Osteoblast (primary cell): Measurements from ENCODE around the gene C3orf18. TPM values are rescaled to one million over a fixed set of nuclear protein-coding genes. Genes with fewer than 3 reads are reported as not detected.

Source experiments
- DNase-seq: peaks from one replicate; pipeline ENCODE4 v3.0.0; 2011; ENCODE audit warnings: low spot score, mixed read lengths; ENCODE audit not compliant: insufficient read length; ENCODE audit errors: missing footprints
- H2AFZ ChIP-seq: 2 replicates; pipeline ENCODE4 v1.6.0; 2011; ENCODE audit warnings: mild to moderate bottlenecking, low read length
- H3K27ac ChIP-seq: 2 replicates; pipeline ENCODE4 v1.5.1; 2011; ENCODE audit warnings: mild to moderate bottlenecking, low read depth, low read length, moderate library complexity
- H3K27me3 ChIP-seq: 2 replicates; pipeline ENCODE4 v1.6.0; 2012; ENCODE audit warnings: mild to moderate bottlenecking, control low read depth, inconsistent platforms, low read length, moderate library complexity; ENCODE audit not compliant: insufficient read depth
- H3K36me3 ChIP-seq: 2 replicates; pipeline ENCODE4 v1.5.1; 2011; ENCODE audit warnings: mild to moderate bottlenecking, low read length, control low read depth, moderate library complexity; ENCODE audit not compliant: insufficient read depth
- H3K4me1 ChIP-seq: 2 replicates; pipeline ENCODE4 v1.5.1; 2011; ENCODE audit warnings: mild to moderate bottlenecking, low read length, control low read depth, moderate library complexity; ENCODE audit not compliant: insufficient read depth
- H3K4me2 ChIP-seq: 2 replicates; pipeline ENCODE4 v1.6.0; 2011; ENCODE audit warnings: mild to moderate bottlenecking, low read length; ENCODE audit not compliant: insufficient read depth
- H3K4me3 ChIP-seq: fragments of 200-600 bp; sonication (generic); 3 replicates; pipeline ENCODE4 v1.5.1; 2012; ENCODE audit warnings: mild to moderate bottlenecking, low read length, inconsistent platforms; ENCODE audit not compliant: insufficient read depth
- H3K79me2 ChIP-seq: 2 replicates; pipeline ENCODE4 v1.6.0; 2012; ENCODE audit warnings: mild to moderate bottlenecking, low read length, control low read depth, inconsistent platforms; ENCODE audit not compliant: insufficient read depth
- H3K9me3 ChIP-seq: 2 replicates; pipeline ENCODE4 v1.5.1; 2011; ENCODE audit warnings: low read depth, low read length, control low read depth
- H4K20me1 ChIP-seq: 2 replicates; pipeline ENCODE4 v1.6.0; 2012; ENCODE audit warnings: mild to moderate bottlenecking, low read length, control low read depth; ENCODE audit not compliant: insufficient read depth
- CTCF ChIP-seq: IDR thresholded peaks from 2 replicates; pipeline ENCODE4 v1.5.1; 2011; ENCODE audit warnings: mild to moderate bottlenecking, low read depth, low read length, moderate library complexity; ENCODE audit errors: extremely low read depth
- total RNA-seq: library from RNA; depleted of rRNA; stranded (reverse); fragments of >200 nt; gene quantifications from 2 replicates; pipeline ENCODE4 v1.2.3, GENCODE V29; 2012

The C3orf18 gene
- total RNA-seq, 1 donor: 18.8 TPM

DNA sequence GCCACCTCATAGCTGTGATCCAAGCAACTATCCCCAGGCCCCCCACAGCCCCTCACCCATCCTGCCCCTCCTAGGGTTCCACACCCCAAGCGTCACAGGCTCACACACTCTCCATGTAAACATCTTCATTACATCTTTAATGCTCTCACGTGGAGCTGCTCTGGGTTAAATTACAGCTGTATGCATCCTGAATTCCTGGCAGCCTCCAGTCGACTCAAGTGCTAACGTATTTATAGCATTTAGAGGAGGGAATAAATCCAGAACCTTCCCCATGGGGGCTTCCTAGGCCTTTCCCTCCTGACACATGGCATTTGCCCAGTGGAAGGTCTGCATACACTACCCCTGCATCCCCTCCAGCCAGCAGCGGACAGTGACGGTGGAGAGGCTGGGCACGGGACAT, 9.6 kb downstream of the C3orf18 start:
- no peak overlapping the region for H3K4me3 ChIP-seq
- no peak for DNase-seq
- H3K4me1 ChIP-seq: peaks cover 12% of the 10 kb centered on the region

DNA sequence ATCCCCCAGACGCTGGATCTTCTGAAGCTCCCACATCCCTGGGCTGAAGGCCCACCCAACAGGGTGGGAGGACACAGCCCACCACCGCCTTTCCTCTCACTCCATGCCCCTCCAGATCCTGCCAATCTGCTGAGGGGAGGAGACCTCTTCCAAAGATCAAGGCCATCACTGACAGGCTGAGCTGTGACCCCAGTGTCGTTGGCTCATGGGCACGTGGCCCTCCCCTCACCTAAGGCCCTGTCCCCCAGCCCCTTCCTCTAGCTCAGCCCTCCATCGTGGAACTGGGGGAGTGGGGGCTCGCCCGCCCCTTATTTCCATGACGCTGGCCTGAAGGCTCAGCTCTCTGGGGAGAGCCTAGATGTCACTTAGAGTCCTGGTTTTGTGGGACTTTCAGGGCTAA, 10.4 kb downstream of the C3orf18 start:
- no peak for DNase-seq
- no peak for TF ChIP-seq CTCF

More for the DNA sequence above, 9.6 kb downstream of the C3orf18 start:
- H4K20me1 ChIP-seq: no peaks in the 10 kb centered on the region
- H3K27ac ChIP-seq: no peak overlapping the region
- no peaks in the 10 kb centered on the region for H3K79me2 ChIP-seq
- TF ChIP-seq CTCF: no peak
- H3K9me3 ChIP-seq: no peaks in the 10 kb centered on the region
- H3K36me3 ChIP-seq: peaks cover 4% of the 10 kb centered on the region
- no peak overlapping the region for H2AFZ ChIP-seq
- H3K4me2 ChIP-seq: no peak overlapping the region
- H3K27me3 ChIP-seq: no peaks in the 10 kb centered on the region

DNA sequence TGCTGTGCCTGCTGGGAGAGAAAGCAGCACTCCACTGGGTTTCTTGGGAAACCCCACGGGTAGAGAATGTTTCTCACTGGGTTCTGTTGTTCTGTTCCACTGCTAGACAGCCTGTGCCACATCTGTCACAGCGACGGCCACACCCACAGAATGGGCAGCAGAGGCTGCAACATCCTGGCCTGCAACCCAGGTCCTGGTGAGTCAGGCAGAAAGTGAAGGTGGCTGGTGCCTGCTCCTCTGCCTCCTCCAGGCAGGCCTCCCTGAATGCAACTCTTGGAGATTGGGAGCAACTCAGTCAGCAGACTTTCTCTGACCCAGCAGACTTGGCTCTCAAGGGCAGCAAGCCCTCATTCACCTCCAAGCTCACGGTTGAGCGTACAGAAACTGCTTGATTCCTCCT, 13.0 kb downstream of the C3orf18 start:
- H3K4me1 ChIP-seq: peaks cover under 1% of the 10 kb centered on the region
- H3K79me2 ChIP-seq: no peaks in the 10 kb centered on the region
- no peaks in the 10 kb centered on the region for H3K36me3 ChIP-seq
- no peak overlapping the region for H3K4me2 ChIP-seq
- no peaks in the 10 kb centered on the region for H4K20me1 ChIP-seq
- H3K4me3 ChIP-seq: no peak overlapping the region
- no peak for DNase-seq
- no peak overlapping the region for H3K27ac ChIP-seq
- peaks cover 4% of the 10 kb centered on the region for H3K27me3 ChIP-seq
- H3K9me3 ChIP-seq: no peaks in the 10 kb centered on the region
- no peak overlapping the region for H2AFZ ChIP-seq
- no peak for TF ChIP-seq CTCF

More for the DNA sequence above, 10.4 kb downstream of the C3orf18 start:
- Histone ChIP-seq H3K79me2 (no peaks in the 10 kb centered on the region), H3K27ac (no peak overlapping the region), H4K20me1 (no peaks in the 10 kb centered on the region), H3K4me2 (no peak overlapping the region), H3K36me3 (peaks cover 4% of the 10 kb centered on the region), H3K9me3 (no peaks in the 10 kb centered on the region), H3K4me1 (peaks cover 5% of the 10 kb centered on the region), H3K27me3 (peaks cover 3% of the 10 kb centered on the region), H2AFZ (no peak overlapping the region), H3K4me3 (no peak overlapping the region)

GRCh38 chr3:50552598-50552997, 14.9 kb downstream of the C3orf18 start:
- no peaks in the 10 kb centered on the region for H3K4me1 ChIP-seq
- no peak overlapping the region for H3K4me3 ChIP-seq
- H3K9me3 ChIP-seq: no peaks in the 10 kb centered on the region
- no peaks in the 10 kb centered on the region for H4K20me1 ChIP-seq
- TF ChIP-seq CTCF: no peak
- H3K36me3 ChIP-seq: no peaks in the 10 kb centered on the region
- H3K79me2 ChIP-seq: no peaks in the 10 kb centered on the region
- no peak overlapping the region for H3K4me2 ChIP-seq
- no peak overlapping the region for H2AFZ ChIP-seq
- DNase-seq: no peak
- H3K27me3 ChIP-seq: peaks cover 4% of the 10 kb centered on the region
- no peak overlapping the region for H3K27ac ChIP-seq
